ENCODE results near the gene PFKFB4. TPM values are rescaled to one million over a fixed set of nuclear protein-coding genes. Genes with fewer than 3 reads are reported as not detected.
"Not testable (repeated sequence)": the region's sequence is repeated elsewhere in the genome, so short reads cannot be mapped to it uniquely, and the experiment has no call there.

PFKFB4 gene
- total RNA-seq, 1 donor from 2014 or later, result 11.3 TPM

GRCh38 chr3:48478626-48479555 is 77.7 kb downstream of the PFKFB4 start:
- no peak overlapping the region for H3K27ac Mint-ChIP-seq
- H3K4me1 Mint-ChIP-seq (ENCODE audit: unreplicated experiment), result peaks cover 6% of the 10 kb centered on the region
- no peak overlapping the region for H3K4me3 Mint-ChIP-seq
- TF ChIP-seq CTCF (conservative IDR thresholded peaks at IDR 0.05), result no peak
- no peaks in the 10 kb centered on the region for H3K9me3 Mint-ChIP-seq
- DNase-seq (ENCODE audit: extremely low spot score, unreplicated experiment), result no peak
- no peaks in the 10 kb centered on the region for H3K36me3 Mint-ChIP-seq
- no peaks in the 10 kb centered on the region for H3K27me3 Mint-ChIP-seq

- Mint-ChIP-seq H3K4me3 (no peak overlapping the region), H3K4me1 (ENCODE audit: unreplicated experiment) (peaks cover 12% of the 10 kb centered on the region), H3K27me3 (no peaks in the 10 kb centered on the region), H3K27ac (no peak overlapping the region), H3K9me3 (no peaks in the 10 kb centered on the region), H3K36me3 (no peaks in the 10 kb centered on the region)
- no peak for DNase-seq (ENCODE audit: extremely low spot score, unreplicated experiment)
- no peak for TF ChIP-seq CTCF (conservative IDR thresholded peaks at IDR 0.05)
Observed at GRCh38 chr3:48477959-48478520, 78.6 kb downstream of the PFKFB4 start.

- H3K9me3 Mint-ChIP-seq, result no peaks in the 10 kb centered on the region
- peaks cover 4% of the 10 kb centered on the region for H3K36me3 Mint-ChIP-seq
- peaks cover 17% of the 10 kb centered on the region for H3K4me1 Mint-ChIP-seq (ENCODE audit: unreplicated experiment)
- H3K27me3 Mint-ChIP-seq, result no peaks in the 10 kb centered on the region
- no peak for TF ChIP-seq CTCF (conservative IDR thresholded peaks at IDR 0.05)
- H3K4me3 Mint-ChIP-seq, result no peak overlapping the region
- H3K27ac Mint-ChIP-seq, result no peak overlapping the region
- DNase-seq (ENCODE audit: extremely low spot score, unreplicated experiment), result no peak
Observed at GRCh38 chr3:48476426-48477053, 80.1 kb downstream of the PFKFB4 start.

- Mint-ChIP-seq H3K4me1 (ENCODE audit: unreplicated experiment) (peaks cover 17% of the 10 kb centered on the region), H3K27me3 (no peaks in the 10 kb centered on the region), H3K27ac (peak overlapping the region; percentile 79), H3K9me3 (no peaks in the 10 kb centered on the region), H3K4me3 (no peak overlapping the region), H3K36me3 (peaks cover 4% of the 10 kb centered on the region)
- no peak for DNase-seq (ENCODE audit: extremely low spot score, unreplicated experiment)
- TF ChIP-seq CTCF (conservative IDR thresholded peaks at IDR 0.05), result no peak
Observed at GRCh38 chr3:48475188-48475587, 81.4 kb downstream of the PFKFB4 start.

DNA sequence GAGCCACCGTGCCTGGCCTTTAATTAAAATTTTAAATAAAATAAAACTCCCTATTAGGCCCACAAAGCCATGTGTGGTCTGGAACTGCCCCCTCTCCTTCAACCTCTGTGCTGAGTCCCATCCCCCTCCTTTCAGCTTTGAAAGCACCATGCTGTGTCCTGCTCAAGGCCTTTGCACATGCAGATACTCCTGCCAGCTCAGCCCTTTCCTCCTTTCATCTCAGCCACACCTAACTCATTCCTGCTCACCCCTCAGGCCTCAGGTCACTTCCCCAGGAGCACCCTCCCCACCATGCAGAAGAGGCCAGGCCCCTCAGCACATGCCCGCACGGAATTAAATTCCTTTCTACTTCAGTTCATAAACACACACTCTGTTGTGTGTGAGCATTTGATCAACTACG is 82.0 kb downstream of the PFKFB4 start:
- Mint-ChIP-seq H3K27me3 (no peaks in the 10 kb centered on the region), H3K4me1 (ENCODE audit: unreplicated experiment) (peaks cover 22% of the 10 kb centered on the region), H3K36me3 (peaks cover 4% of the 10 kb centered on the region), H3K27ac (peak overlapping the region; percentile 79), H3K9me3 (no peaks in the 10 kb centered on the region), H3K4me3 (peak overlapping the region; percentile 40)
- no peak for DNase-seq (ENCODE audit: extremely low spot score, unreplicated experiment)
- TF ChIP-seq CTCF (conservative IDR thresholded peaks at IDR 0.05), result no peak

DNA sequence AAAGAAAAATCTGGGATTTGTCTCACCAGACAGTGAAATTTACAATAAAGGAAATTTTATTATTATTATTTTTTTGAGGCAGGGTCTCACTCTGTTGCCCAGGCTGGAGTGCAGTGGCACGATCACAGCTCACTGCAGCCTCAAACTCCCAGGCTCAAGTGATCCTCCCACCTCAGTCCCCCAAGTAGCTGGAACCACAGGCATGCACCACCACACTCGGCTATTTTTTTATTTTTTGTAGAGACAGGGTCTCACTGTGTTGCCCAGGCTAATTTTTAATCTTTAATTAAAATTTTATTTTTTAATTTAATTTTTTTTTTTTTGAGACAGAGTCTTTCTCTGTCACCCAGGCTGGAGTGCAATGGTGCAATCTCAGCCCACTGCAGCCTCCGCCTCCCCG is 82.6 kb downstream of the PFKFB4 start:
- not testable (repeated sequence) for DNase-seq (ENCODE audit: extremely low spot score, unreplicated experiment); H3K9me3 Mint-ChIP-seq; H3K4me3 Mint-ChIP-seq; H3K36me3 Mint-ChIP-seq; H3K27me3 Mint-ChIP-seq
- Mint-ChIP-seq H3K4me1 (ENCODE audit: unreplicated experiment) (peaks cover 22% of the 10 kb centered on the region), H3K27ac (peak overlapping the region; percentile 100)

Data from type B pancreatic cell (in vitro differentiated cells).